Endometrial microvascular endothelial cells (primary cell): ENCODE measurements around the gene C1orf35. TPM values are rescaled to one million over a fixed set of nuclear protein-coding genes. Genes with fewer than 3 reads are reported as not detected.

Source experiments
- in situ Hi-C: cut with HindIII; loops from 2 replicates; pipeline ENCODE4 v1.10.0; 2017; ENCODE audit warnings: low sequenced_read_pairs, low pct_unique_long_range_greater_than_20kb; ENCODE audit errors: inconsistent ontology term
- total RNA-seq: library from RNA; depleted of rRNA; stranded (reverse); fragments of >200 nt; gene quantifications from one replicate; pipeline ENCODE4 v1.2.3, GENCODE V29; 2015; ENCODE audit errors: inconsistent ontology term

C1orf35 gene
- total RNA-seq, 1 donor from 2014 or later = 11.4 TPM

- in situ Hi-C loops = no loop called here
Measured at GRCh38 chr1:228143480-228144192, 40.5 kb upstream of the C1orf35 start.

GRCh38 chr1:228142701-228143136 lies 39.6 kb upstream of the C1orf35 start:
- in situ Hi-C loops = no loop called here

- in situ Hi-C loops = no loop called here
Measured at GRCh38 chr1:228142155-228142691, 39.1 kb upstream of the C1orf35 start.

- in situ Hi-C loops = no loop called here
Measured at GRCh38 chr1:228141226-228142044, 38.3 kb upstream of the C1orf35 start.

GRCh38 chr1:228140724-228141225 lies 37.6 kb upstream of the C1orf35 start:
- in situ Hi-C loops = no loop called here

- in situ Hi-C loops = no loop called here
Measured at GRCh38 chr1:228139931-228140723, 37.0 kb upstream of the C1orf35 start, which contains the start of gene GUK1. Gene GUK1 (plus strand): TSS chr1:228140279. CDS start chr1:228140303, 24 bp downstream.

- in situ Hi-C loops = no loop called here
Measured at GRCh38 chr1:228139406-228139930, 36.3 kb upstream of the C1orf35 start.

- in situ Hi-C loops = no loop called here
Measured at GRCh38 chr1:228136901-228137300, 33.8 kb upstream of the C1orf35 start.

GRCh38 chr1:228134591-228134990 lies 31.5 kb upstream of the C1orf35 start:
- in situ Hi-C loops = no loop called here

GRCh38 chr1:228131766-228132165 lies 28.6 kb upstream of the C1orf35 start:
- in situ Hi-C loops = no loop called here

- in situ Hi-C loops = no loop called here
Measured at GRCh38 chr1:228125185-228125584, 22.1 kb upstream of the C1orf35 start.

- in situ Hi-C loops = no loop called here
Measured at GRCh38 chr1:228123505-228123904, 20.4 kb upstream of the C1orf35 start.

GRCh38 chr1:228122921-228123441 lies 19.9 kb upstream of the C1orf35 start:
- in situ Hi-C loops = no loop called here

GRCh38 chr1:228120857-228121489 lies 17.8 kb upstream of the C1orf35 start:
- in situ Hi-C loops = no loop called here

GRCh38 chr1:228120351-228120750 lies 17.2 kb upstream of the C1orf35 start:
- in situ Hi-C loops = no loop called here

- in situ Hi-C loops = no loop called here
Measured at GRCh38 chr1:228118040-228118439, 14.9 kb upstream of the C1orf35 start.

- in situ Hi-C loops = no loop called here
Measured at GRCh38 chr1:228117335-228117734, 14.2 kb upstream of the C1orf35 start.

- in situ Hi-C loops = no loop called here
Measured at GRCh38 chr1:228114827-228115226, 11.7 kb upstream of the C1orf35 start.
